GM10266 (cell line): ENCODE data around the gene QRICH1.

Experiments
- DNase-seq: peaks from one replicate; pipeline ENCODE4 v3.0.0; 2012; ENCODE audit errors: extremely low spot score
- CTCF ChIP-seq: IDR thresholded peaks from 2 replicates; pipeline ENCODE4 v1.5.1; 2012; ENCODE audit warnings: mild to moderate bottlenecking, low read depth; ENCODE audit not compliant: control insufficient read depth, insufficient read depth; ENCODE audit errors: missing control alignments

QRICH1 gene

GRCh38 chr3:48991851-48992545 is 101.9 kb downstream of the QRICH1 start:
- TF ChIP-seq CTCF, result no peak

DNA sequence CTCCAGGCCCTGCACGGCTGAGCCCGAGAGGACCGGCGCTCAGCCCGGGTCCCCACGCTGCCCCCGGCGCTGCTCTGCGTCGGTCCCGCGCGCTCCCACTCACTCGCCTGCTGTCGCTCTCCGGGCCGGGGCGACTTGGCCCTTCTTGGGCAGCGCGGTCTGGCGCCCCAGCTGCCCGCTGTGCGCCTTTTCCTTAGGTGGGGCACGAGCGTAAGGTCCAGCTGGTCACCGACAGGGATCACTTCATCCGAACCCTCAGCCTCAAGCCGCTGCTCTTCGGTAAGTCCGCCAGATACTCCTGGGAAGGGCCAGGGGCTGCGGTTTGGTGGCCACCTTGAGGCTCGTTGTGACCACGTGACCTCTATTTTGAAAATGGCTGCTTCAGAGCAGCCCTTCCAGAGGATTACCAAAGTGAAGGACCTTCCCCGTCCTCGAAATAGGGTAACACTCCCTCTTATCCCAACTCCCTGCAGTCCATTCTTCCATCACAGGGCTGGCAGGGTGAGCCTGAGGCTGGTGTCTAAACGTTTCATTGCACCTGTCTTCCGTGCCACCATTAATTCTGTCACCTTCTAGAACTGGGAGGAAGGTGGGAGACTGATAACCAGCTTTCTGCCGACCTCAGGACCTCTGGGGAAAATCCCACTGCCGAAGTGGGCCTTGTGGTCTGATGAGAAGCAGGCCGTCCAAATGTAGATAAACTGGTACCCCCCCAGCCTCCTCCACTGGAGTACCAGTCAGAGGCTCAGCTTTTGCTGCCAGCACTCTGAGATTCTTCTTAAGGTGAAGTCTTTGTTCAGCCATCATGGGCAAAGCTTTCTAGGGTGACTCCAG is 103.0 kb downstream of the QRICH1 start:
- no peak for TF ChIP-seq CTCF
- peak; percentile 54 for DNase-seq

More at GRCh38 chr3:48991851-48992545, 101.9 kb downstream of the QRICH1 start:
- no peak for DNase-seq

DNA sequence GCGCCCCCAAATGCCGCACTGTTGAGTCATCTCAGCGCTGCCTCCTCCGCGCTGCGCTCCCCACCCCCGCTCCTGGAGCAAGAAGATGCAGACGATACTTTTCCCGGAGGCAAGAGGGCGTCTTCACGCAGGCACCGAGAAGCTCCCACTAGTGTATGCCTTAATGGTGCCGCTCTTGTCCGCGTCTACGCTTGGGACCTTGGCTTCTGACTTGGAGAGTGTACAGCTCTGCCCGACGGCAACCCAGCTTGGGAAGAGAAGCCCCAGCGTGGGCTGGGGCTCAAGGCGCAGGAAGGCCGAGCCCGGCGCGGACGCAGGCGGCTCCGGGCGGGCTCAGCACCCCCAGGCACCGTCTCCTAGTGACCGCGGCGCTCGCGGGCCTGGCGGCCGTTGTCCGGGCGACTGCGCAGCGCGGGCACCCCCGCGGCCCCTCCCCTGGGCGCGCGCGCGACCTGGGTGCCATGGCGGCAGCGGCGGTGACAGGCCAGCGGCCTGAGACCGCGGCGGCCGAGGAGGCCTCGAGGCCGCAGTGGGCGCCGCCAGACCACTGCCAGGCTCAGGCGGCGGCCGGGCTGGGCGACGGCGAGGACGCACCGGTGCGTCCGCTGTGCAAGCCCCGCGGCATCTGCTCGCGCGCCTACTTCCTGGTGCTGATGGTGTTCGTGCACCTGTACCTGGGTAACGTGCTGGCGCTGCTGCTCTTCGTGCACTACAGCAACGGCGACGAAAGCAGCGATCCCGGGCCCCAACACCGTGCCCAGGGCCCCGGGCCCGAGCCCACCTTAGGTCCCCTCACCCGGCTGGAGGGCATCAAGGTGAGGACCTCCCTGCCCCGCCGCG is 103.9 kb downstream of the QRICH1 start, which contains the start of gene P4HTM:
TSS of gene P4HTM (plus strand) at position 446 of the 840 bp plus-strand sequence. CDS start at position 462, 16 bp downstream.
- peak; percentile 52 for TF ChIP-seq CTCF
- peak; percentile 81 for DNase-seq

DNA sequence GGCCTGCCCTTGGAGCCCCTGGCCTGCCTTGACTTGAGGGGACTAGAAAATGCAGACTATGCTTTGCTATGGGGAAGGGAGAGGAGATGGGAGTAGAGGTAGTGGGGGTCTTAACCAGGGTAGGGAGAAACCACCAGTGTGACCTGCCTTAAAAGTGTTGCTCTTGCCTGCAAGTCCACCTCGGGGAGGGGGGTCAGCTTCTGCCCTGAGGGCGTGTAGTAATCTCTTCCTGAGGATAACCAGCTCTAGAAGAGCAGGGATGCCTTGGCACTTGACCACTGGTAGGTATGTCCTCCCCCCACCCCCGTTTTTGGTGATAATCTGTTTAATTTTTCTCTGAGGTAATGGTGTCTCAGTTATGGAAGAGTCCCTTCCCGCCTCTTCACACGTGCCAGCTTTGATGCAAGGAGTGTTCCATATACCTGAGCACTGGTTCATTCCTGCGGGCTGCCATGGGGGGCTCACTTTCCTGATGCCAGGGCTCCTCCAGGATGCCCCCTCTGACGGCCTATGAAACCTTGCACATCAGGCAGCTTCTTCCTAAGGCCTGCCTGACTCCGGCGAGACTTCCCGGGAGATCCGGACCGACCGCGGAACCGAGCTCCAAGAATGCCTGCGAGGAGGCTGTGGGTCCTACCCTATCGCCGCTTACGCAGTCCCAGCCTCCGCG is 104.6 kb downstream of the QRICH1 start:
- no peak for DNase-seq

DNA sequence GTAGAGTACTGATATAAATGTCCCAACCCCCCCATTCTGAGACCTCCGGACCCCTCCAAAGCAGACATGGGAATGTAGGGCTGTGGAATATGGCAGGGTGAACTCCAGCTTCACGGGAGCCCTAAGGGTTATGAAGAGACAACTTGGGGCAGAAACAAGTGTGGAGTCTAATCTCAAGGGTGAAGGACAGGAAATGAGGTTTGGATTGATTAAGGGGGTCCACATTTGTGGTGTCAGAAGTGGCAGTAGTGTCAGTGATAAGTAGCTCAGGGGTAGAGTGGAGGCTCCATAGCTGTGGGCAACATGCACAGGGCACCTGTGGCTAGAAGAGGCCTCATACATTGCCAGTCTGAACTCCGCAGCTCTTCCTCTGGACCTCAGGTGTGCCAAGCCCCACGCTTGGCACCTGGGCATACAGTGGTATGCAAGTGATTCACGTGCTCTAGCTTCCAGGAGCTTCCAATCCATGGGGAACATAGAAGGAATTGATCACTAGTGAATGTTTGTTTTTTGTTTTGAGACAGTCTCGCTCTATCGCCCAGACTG is 108.0 kb downstream of the QRICH1 start:
- DNase-seq, result no peak
- TF ChIP-seq CTCF, result no peak

More for the DNA sequence above, 104.6 kb downstream of the QRICH1 start:
- TF ChIP-seq CTCF, result no peak

- DNase-seq, result no peak
- no peak for TF ChIP-seq CTCF
Observed at GRCh38 chr3:48984663-48985062, 109.2 kb downstream of the QRICH1 start.
